D721Med (cell line): Measurements from ENCODE around the gene TEX44.
"Not testable (repeated sequence)": the region's sequence is repeated elsewhere in the genome, so short reads cannot be mapped to it uniquely, and the experiment has no call there.

Experiments
- DNase-seq: peaks from one replicate; pipeline ENCODE4 v3.0.0; 2011; ENCODE audit warnings: low spot score; ENCODE audit not compliant: insufficient read length
- FAIRE-seq: peaks from 2 replicates; lab custom pipeline; 2011; peaks lifted over from hg19 to GRCh38; lab: Jason Lieb, UNC
- CTCF ChIP-seq: IDR thresholded peaks from 2 replicates; pipeline ENCODE4 v1.5.1; 2012; ENCODE audit warnings: mild to moderate bottlenecking, control low read depth; ENCODE audit not compliant: insufficient read depth; ENCODE audit errors: missing control alignments

The TEX44 gene

GRCh38 chr2:231573096-231573495 is 19.6 kb upstream of the TEX44 start:
- TF ChIP-seq CTCF = no peak
- FAIRE-seq (no peak), DNase-seq (no peak)

- DNase-seq (no peak), FAIRE-seq (no peak)
- no peak for TF ChIP-seq CTCF
These were observed 18.8 kb upstream of the TEX44 start for GRCh38 chr2:231573698-231574421.

DNA sequence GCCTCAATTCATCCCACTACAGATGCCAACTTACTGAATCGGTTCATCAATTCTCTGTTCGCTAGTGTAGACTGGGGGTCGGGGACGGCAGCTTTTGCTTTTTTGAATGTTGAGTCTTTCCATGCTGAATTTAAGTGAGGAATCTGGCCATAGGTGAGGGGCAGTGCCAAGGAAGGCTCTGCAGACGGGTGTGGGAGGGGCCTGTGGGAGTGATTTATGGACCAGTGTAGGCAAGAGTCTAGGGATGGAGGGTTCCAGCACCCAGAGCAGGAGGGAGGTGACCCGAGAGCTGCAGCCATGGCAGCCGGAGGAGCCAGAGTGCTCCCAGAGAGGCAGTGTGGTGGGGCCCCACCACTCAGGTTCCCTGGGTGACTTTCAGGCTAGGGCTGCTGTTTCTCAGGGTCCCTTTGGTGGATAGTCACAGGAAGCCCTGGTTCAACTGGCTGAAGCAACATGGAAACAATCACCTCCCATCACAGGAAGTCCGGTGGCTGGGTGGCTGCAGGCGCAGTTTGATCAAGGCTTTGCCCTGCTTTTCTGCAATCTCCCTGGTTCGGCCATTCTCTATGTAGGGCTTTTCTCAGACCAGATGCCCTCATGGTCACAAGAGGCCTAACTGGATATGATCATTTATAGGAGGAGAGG is 16.9 kb upstream of the TEX44 start:
- DNase-seq (no peak), FAIRE-seq (no peak)
- TF ChIP-seq CTCF = no peak

DNA sequence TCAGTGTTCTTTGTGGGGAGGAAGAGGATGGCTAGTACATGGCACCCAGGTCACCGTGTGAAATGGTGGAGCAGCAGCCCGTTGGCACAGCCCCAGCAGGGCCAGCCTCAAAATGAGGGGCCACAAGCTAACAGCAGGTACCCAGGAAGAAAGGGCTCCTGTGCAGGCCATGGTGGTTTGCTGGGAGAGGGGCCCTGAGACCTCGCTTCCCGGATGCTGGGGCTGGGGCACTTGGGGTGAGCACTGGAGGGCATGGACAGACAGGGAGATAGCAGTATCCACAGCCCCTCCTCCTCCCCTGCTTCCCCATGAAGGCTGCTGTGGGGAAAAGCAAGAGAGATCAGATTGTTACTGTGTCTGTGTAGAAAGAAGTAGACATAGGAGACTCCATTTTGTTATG is 16.2 kb upstream of the TEX44 start:
- DNase-seq (no peak), FAIRE-seq (no peak)
- TF ChIP-seq CTCF = no peak

DNA sequence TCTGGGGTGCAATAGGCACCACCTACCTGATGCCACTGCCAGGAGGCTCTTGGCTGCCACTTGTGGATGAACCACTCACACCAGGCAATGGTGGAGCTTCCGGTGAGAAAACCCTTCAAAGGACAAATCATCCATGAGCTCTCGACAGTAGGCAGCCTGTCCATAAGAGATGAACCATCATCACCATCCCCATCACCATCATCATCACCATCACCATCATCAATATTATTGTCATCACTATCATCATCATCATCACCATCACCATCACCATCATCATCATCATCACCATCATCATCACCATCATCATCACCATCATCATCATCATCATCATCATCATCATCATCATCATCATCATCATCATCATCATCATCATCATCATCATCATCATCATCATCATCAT is 14.0 kb upstream of the TEX44 start:
- FAIRE-seq, DNase-seq: not testable (repeated sequence)

DNA sequence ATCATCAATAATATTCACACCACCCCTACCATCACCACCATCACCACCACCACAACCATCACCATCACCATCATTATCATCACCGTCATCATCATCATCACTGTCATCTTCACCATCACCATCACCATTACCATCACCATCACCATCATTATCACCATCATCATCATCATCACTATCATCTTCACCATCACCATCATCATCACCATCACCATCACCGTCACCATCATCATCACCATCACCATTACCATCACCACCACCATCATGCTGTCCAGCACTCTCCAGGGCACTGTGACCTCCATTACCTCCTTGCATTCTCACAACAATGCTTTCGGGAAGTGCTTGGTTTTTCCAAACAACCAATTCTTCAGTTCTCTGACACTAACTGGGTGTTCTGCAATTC is 13.1 kb upstream of the TEX44 start:
- peak; percentile 82 for FAIRE-seq

DNA sequence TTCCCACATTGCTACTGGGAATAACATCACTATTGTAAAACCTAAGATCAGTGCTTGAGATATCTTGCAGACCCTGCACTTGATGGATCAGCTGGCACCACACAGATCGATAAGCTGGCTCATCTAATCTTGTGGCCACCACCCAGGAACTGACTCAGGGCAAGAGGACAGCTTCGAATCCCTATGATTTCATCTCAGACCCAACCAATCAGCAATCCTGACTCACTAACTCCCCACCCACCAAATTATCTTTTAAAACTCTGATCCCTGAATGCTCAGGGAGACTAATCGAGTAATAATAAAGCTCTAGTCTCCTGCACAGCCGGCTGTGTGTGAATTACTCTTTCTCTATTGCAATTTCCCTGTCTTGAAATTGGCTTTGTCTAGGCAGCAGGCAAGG is 11.3 kb upstream of the TEX44 start:
- DNase-seq (no peak), FAIRE-seq (no peak)
- no peak for TF ChIP-seq CTCF

More for the DNA sequence above, 13.1 kb upstream of the TEX44 start:
- DNase-seq = no peak
- TF ChIP-seq CTCF = no peak
